ENCODE measurements around the gene SYT14.

SYT14 gene

DNA sequence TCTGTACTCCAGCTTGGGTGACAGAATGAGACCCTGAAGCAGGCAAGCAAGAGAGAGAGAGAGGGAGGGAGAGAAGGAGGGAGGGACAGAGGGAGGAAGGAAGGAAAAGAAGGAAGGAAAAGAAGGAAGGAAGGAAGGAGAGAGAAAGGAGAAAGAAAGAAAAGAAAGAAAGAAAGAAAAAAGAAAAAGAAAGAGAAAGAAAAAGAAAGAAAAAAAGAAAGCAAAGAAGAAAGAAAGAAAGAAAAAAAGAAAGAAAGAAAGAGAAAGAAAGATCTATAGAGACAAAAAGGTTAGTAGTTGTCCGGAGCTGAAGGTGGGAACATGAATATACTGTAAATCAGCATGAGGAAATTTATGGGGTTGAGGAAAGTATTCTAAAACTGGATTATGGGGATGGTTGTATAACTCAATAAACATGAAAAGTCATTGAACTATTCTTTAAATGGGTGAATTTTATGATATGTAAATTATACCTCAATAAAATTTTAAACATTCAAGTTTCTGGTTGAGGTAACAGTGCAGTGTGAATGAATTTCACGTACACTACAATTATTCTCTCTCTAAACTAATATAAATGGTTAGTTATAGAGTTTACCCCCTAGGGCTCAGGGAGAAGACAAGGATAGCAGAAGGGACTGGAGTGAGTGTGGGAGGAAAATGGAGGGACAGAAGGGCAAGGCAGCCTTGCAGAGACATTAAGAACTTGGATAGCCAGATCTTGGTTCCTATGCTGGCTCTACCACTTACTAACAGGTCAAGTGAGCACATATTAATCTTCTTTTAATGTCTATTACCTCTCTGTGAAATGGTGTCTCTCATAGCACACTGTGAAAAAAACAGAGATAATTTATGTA, 269.8 kb downstream of the SYT14 start:
- TF ChIP-seq, protein P1, sequence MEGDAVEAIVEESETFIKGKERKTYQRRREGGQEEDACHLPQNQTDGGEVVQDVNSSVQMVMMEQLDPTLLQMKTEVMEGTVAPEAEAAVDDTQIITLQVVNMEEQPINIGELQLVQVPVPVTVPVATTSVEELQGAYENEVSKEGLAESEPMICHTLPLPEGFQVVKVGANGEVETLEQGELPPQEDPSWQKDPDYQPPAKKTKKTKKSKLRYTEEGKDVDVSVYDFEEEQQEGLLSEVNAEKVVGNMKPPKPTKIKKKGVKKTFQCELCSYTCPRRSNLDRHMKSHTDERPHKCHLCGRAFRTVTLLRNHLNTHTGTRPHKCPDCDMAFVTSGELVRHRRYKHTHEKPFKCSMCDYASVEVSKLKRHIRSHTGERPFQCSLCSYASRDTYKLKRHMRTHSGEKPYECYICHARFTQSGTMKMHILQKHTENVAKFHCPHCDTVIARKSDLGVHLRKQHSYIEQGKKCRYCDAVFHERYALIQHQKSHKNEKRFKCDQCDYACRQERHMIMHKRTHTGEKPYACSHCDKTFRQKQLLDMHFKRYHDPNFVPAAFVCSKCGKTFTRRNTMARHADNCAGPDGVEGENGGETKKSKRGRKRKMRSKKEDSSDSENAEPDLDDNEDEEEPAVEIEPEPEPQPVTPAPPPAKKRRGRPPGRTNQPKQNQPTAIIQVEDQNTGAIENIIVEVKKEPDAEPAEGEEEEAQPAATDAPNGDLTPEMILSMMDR (IDR thresholded peaks at IDR 0.05): no peak

DNA sequence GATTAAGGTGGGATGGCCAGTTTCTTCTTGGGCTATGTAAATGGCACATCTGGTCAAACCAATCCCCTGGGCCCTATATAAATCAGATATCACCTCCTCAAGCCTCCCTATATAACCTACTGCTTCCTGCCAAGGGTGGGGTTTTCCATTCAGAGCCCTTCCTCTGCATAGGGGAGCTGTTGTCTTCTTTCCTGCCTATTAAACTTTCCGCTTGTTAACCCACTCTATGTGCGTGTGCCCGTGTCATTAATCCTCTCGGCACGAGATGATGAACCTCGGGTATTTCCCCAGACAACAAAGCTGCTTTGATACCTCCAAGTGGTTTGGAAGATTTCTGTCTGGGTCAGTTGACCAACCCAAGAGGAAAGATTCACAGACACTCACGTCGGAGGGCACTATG, 275.3 kb downstream of the SYT14 start:
- TF ChIP-seq, protein P1 (IDR thresholded peaks at IDR 0.05): no peak

DNA sequence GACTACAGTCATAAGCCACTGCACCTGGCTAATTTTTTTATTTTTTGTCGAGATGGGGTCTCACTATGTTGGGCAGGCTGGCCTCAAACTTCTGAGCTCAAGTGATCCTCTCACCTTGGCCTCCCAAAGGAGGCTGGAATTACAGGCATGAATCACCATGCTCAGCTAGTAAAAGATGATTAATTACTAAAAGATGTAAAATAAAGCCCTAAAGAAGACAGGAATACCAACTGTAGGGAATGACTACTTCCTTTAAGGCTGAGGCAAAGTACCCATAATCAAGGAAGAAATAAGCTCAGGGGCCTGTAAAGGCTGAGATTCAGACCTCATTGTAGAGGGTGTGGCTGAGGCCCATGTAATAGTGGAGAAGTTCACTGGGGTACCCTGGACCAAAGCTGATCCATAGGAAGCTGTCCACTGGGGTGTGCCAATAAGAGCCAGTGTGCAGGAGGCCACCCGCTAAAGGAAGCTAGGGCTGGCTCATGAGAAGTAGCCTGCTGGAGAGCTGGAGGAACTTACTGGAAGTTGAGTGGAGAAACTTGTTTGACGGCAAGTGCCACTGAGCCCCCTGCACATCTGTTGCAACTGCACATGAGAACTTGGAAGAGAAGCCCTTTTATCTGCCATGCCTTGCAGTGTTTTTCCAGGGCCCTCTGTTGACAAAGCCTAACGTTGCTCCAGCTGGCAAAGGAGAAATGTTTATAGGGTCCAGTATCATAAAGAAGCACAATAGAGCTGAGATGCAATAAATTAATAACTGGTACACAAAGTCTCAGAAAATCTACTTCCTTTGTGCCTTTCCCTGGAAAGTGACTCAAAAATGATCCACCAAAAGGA, 276.8 kb downstream of the SYT14 start:
- TF ChIP-seq, protein P1 (IDR thresholded peaks at IDR 0.05): no peak

DNA sequence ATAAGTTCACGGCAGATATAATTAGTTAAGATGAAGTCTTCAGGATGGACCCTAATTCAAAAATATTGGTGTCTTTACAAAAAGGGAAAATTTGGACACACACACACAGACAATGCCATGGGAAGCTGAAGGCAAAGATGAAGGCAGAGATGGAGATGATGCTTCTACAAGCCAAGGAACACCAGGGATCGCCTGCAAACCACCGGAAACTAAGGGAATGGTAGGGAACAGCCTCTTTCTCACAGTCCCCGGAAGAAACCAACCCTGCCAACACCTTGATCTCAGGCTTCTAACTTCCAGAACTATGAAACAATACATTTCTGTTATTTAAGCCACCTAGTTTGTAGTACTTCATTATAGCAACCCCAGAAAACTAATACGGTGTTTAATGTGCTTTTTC, 279.5 kb downstream of the SYT14 start:
- TF ChIP-seq, protein P1 (IDR thresholded peaks at IDR 0.05): no peak

DNA sequence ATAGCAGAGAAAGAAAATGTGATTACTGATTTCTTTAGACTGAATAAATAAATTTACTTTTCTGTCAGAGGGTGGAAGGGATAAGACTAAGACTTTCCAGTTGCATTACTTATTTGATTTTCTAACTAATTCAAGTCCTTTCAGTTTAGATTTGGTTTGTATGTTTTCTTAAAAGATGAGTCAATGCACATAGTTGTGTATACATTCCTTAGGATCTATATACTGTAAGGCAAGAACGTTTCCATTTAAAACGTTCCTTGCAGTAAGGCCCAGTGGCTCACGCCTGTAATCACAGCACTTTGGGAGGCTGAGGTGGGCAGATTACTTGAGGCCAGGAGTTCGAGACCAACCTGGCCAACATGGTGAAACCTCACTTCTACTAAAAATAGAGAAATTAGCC, 280.0 kb downstream of the SYT14 start:
- TF ChIP-seq, protein P1 (IDR thresholded peaks at IDR 0.05): no peak

Data from LNCAP (cell line).